K562 (cell line): Measurements from ENCODE around the gene FBXO27. TPM values are rescaled to one million over a fixed set of nuclear protein-coding genes. Genes with fewer than 3 reads are reported as not detected.

Source experiments
- DACH1 ChIP-seq: fragments of 450-650 bp; IDR thresholded peaks from 2 replicates; pipeline ENCODE4 v1.6.1; 2018; ENCODE audit not compliant: partially characterized antibody
- ETV6 ChIP-seq, 3 experiments: fragments of 150-350 bp in 1 of 3; sonication (generic) in 1 of 3; formaldehyde crosslinking in 1 of 3; IDR thresholded peaks; 2 replicates each; pipeline versions ENCODE4 v1.6.1 to v1.8.0; 2014 to 2022; ENCODE audit warnings: borderline replicate concordance in 2 of 3, low read depth in 2 of 3, antibody characterized with exemption in 1 of 3, low read length in 1 of 3, mild to moderate bottlenecking in 1 of 3, missing genetic modification reagents in 1 of 3
- HDAC1 ChIP-seq, 2 experiments: fragments of 450-650 bp; IDR thresholded peaks; 2 replicates each; pipeline ENCODE4 v1.6.1; 2016 to 2017; ENCODE audit warnings: inconsistent platforms in 1 of 2, mild to moderate bottlenecking in 1 of 2, moderate library complexity in 1 of 2
- HMGXB4 ChIP-seq: sonication (generic); formaldehyde crosslinking; IDR thresholded peaks from 2 replicates; pipeline ENCODE4 v1.8.1; 2023; ENCODE audit warnings: mild to moderate bottlenecking, missing genetic modification reagents
- NFXL1 ChIP-seq: fragments of 450-650 bp; formaldehyde crosslinking; IDR thresholded peaks from 2 replicates; pipeline ENCODE4 v1.4.0; 2021; ENCODE audit warnings: mild to moderate bottlenecking
- NR0B1 ChIP-seq: fragments of 450-650 bp; IDR thresholded peaks from one replicate; pipeline ENCODE4 v1.6.1; 2018; ENCODE audit warnings: mild to moderate bottlenecking, moderate library complexity; ENCODE audit not compliant: partially characterized antibody
- NR1H2 ChIP-seq: sonication (generic); formaldehyde crosslinking; IDR thresholded peaks from 2 replicates; pipeline ENCODE4 v1.4.0; 2020; ENCODE audit warnings: mild to moderate bottlenecking, missing genetic modification reagents
- NR2C2 ChIP-seq, 2 experiments: fragments of 200-800 bp in 1 of 2; sonication (Bioruptor generic) in 1 of 2; sonication (generic) in 1 of 2; formaldehyde crosslinking in 1 of 2; IDR thresholded peaks; 2 replicates each; pipeline versions ENCODE4 v1.6.1 to v1.8.0; 2016 to 2022; ENCODE audit warnings: mild to moderate bottlenecking in 1 of 2, missing compliant biosample characterization in 1 of 2, missing genetic modification characterization in 1 of 2, missing genetic modification reagents in 1 of 2
- PBX2 ChIP-seq, 2 experiments: IDR thresholded peaks in 1 of 2; conservative IDR thresholded peaks in 1 of 2; 2 replicates each; pipeline ENCODE4 v1.6.1; 2016; ENCODE audit warnings: low read depth in 2 of 2, mild to moderate bottlenecking in 1 of 2, missing compliant biosample characterization in 1 of 2, missing genetic modification characterization in 1 of 2, moderate library complexity in 1 of 2
- RBM22 ChIP-seq: fragments of 200-400 bp; formaldehyde crosslinking; IDR thresholded peaks from 2 replicates; pipeline ENCODE4 v1.6.1; 2018; ENCODE audit warnings: low read length, low read depth; ENCODE audit not compliant: poor library complexity, severe bottlenecking
- SIN3B ChIP-seq: fragments of 450-650 bp; IDR thresholded peaks from 2 replicates; pipeline ENCODE4 v1.6.1; 2017; ENCODE audit warnings: low read depth, mild to moderate bottlenecking, moderate library complexity
- THRA ChIP-seq: fragments of 450-650 bp; IDR thresholded peaks from 2 replicates; pipeline ENCODE4 v1.6.1; 2017; ENCODE audit warnings: mild to moderate bottlenecking, moderate library complexity
- ZNF24 ChIP-seq: fragments of 450-650 bp; IDR thresholded peaks from 2 replicates; pipeline ENCODE4 v1.6.1; 2016
- ZSCAN32 ChIP-seq: fragments of 450-650 bp; formaldehyde crosslinking; IDR thresholded peaks from 2 replicates; pipeline ENCODE4 v1.4.0; 2020; ENCODE audit warnings: mild to moderate bottlenecking, moderate library complexity
- polyA plus RNA-seq, 8 experiments: library from polyadenylated mRNA; depleted of rRNA in 4 of 8; stranded (reverse) in 5 of 8; unstranded in 3 of 8; fragments of >200 nt; fragmentation: Nextera tagmentation in 2 of 8; fragmentation: Illumina TruSeq in 1 of 8; extraction: Ambion mirVana in 2 of 8; extraction: Trizol in 1 of 8; gene quantifications; 2 replicates each; pipeline versions ENCODE4 v1.2.1 to v1.2.3, GENCODE V29; 2011 to 2014; ENCODE audit warnings: inconsistent platforms in 1 of 8, missing spikeins in 1 of 8
- total RNA-seq, 7 experiments: library from RNA; depleted of rRNA in 6 of 7; stranded (reverse); fragments of >200 nt in 6 of 7; fragmentation: Illumina TruSeq in 2 of 7; extraction: Trizol in 2 of 7; gene quantifications; 2 replicates each; pipeline versions ENCODE4 v1.2.1 to v1.2.3, GENCODE V29; 2011 to 2021; ENCODE audit warnings: low replicate concordance in 1 of 7
- TF ChIP-seq, protein P1 (sequence below): fragments of 450-650 bp; IDR thresholded peaks from 2 replicates; pipeline ENCODE4 v1.6.1; 2016; ENCODE audit warnings: antibody characterized with exemption

FBXO27 gene
- total and polyA plus RNA-seq, 9 of the 15 experiments (the other 6 are each of a cell fraction or from before 2014, with no cell fraction given): 1.8 to 11.0 (median 6.3) TPM

DNA sequence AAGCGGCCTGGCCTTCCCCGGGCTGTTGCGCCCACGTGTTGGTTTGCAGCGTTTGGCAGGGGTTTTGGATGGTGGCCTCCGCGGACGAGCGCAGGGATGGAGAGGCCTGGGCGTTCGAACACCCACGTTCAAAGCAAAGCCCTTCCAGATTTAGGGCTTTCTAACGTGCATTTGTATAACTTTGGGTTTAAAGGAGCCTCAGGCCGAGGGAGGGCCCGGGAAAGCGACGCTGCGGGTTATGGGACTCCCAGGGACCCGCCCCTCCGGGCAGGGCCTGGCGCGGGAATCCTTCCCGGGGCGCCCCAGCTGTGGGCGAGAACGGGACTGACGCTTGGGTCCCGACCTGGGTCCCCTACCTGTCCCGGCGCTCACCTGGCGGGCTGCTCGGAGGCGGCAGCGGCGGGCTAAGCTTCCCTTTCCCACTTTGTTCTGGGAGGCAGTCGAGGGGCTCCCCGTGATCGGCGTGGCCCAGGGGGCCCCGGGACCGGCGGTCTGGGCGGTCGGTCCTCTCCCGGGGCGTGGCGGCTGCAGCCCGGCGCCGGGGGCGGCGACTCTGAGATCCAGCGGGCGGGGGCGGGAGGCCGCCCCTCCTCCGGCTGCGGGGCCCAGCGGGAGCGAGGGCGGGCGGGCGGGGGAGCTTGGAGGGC is 57.0 kb downstream of the FBXO27 start, which contains the start of gene FBXO17 (continued):
- TF ChIP-seq ZSCAN32 (CRISPR knock-in tag) (no peak), ZNF24 (no peak), DACH1 (peak; percentile 54), NFXL1 (CRISPR knock-in tag) (no peak), ETV6 (IDR thresholded peaks at IDR 0.05; ENCODE audit: borderline replicate concordance in 1 of 2, low read depth in 2 of 2, low read length in 1 of 2) (no peak), ETV6 (CRISPR knock-in tag; IDR thresholded peaks at IDR 0.05; ENCODE audit: borderline replicate concordance) (no peak), PBX2 (CRISPR knock-in tag; IDR thresholded peaks at IDR 0.05; ENCODE audit: low read depth) (no peak), PBX2 (tag; conservative IDR thresholded peaks at IDR 0.05; ENCODE audit: low read depth) (no peak), RBM22 (no peak), SIN3B (peak; percentile 51; the same call in 1 of the 2 replicates), NR0B1 (no peak), NR2C2 (CRISPR knock-in tag; IDR thresholded peaks at IDR 0.05) (no peak), NR2C2 (tag; IDR thresholded peaks at IDR 0.05) (peak; percentile 56), HMGXB4 (no peak), HDAC1 (IDR thresholded peaks at IDR 0.05) (peak in 1 of 2 experiments; percentile 92; a peak in 2 of 4 replicates), THRA (no peak), NR1H2 (CRISPR knock-in tag) (no peak)
- TF ChIP-seq, protein P1, sequence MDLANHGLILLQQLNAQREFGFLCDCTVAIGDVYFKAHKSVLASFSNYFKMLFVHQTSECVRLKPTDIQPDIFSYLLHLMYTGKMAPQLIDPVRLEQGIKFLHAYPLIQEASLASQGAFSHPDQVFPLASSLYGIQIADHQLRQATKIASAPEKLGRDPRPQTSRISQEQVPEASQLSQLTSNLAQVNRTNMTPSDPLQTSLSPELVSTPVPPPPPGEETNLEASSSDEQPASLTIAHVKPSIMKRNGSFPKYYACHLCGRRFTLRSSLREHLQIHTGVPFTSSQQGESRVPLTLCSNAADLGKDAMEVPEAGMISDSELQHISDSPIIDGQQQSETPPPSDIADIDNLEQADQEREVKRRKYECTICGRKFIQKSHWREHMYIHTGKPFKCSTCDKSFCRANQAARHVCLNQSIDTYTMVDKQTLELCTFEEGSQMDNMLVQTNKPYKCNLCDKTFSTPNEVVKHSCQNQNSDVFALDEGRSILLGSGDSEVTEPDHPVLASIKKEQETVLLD: no peak
